Erythroblast (primary cell): Measurements from ENCODE around the gene PARD6G.

Source experiments
- GATA1 ChIP-seq: IDR thresholded peaks from 2 replicates; pipeline ENCODE4 v1.6.1; 2011; ENCODE audit warnings: low read depth, mild to moderate bottlenecking, control low read depth, low read length, moderate library complexity
- POLR2A ChIP-seq: IDR thresholded peaks from 2 replicates; pipeline ENCODE4 v1.6.1; 2011; ENCODE audit warnings: mild to moderate bottlenecking, low read length

DNA sequence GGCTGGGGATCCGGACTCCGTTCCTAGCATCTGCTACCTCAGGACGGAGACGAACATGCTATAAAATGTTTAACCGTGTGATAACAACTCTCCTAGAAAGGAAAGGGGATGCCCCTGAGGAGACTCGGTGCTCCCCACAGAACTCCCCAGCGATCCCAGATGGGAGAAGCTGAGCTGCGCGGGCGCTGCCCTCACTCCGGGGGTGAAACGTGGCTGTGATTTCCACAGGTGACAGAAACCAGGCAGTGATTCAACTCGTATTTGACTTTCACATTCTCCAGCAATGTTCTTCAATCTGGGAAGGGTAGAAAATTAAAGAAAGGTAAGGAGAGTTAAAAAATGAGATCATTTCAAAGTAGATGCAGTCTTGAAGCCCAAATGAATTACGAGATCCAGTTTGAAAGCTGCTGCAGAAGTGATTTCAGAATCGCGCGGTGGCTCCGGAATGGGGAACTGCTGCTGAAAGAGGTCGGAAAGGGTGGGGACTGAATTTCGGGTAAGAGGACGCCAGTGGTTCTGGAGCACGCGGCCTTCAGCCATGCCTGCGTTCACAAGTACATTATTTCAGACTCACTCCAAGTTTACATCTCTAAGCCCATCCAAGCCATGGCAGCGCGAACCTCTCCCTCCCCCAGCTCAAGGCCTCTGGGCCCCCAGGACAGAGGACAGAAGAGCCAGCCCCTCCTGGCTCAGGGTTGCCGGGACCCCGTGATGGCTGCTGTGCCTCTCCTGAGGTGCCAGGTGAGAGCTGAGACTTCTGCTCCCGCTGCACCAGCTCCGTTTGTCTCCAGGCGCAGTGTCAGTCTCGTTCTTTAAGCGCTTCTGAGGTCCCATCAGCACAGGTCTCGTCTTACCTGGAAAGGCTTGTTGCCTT is 98.8 kb downstream of the PARD6G start:
- TF ChIP-seq POLR2A (no peak), GATA1 (no peak)
